Tibial nerve (tissue), 4 donors: ENCODE results near the gene CDC16.

ENCODE experiments used
- CTCF ChIP-seq, 5 experiments: fragments of 200-600 bp in 3 of 5; fragments of 450-650 bp in 2 of 5; sonication (generic) in 3 of 5; IDR thresholded peaks; one replicate each; pipeline ENCODE4 v1.5.1; 2016 to 2019; ENCODE audit warnings: antibody characterized with exemption in 5 of 5, mild to moderate bottlenecking in 3 of 5, moderate library complexity in 2 of 5
- EP300 ChIP-seq, 2 donors: sonication (generic); formaldehyde crosslinking; IDR thresholded peaks; one replicate each; pipeline ENCODE4 v1.6.1; 2017; ENCODE audit warnings: antibody characterized with exemption in 2 of 2, mild to moderate bottlenecking in 1 of 2
- POLR2A ChIP-seq, 2 donors: fragments of 450-650 bp; IDR thresholded peaks; one replicate each; pipeline ENCODE4 v1.6.1; 2017; ENCODE audit warnings: antibody characterized with exemption in 2 of 2, mild to moderate bottlenecking in 2 of 2, moderate library complexity in 2 of 2

GRCh38 chr13:114200399-114200911 is 34.2 kb upstream of the CDC16 start:
- TF ChIP-seq POLR2A (IDR thresholded peaks at IDR 0.05) (no peak), CTCF (IDR thresholded peaks at IDR 0.05) (no peak), EP300 (IDR thresholded peaks at IDR 0.05) (no peak)
